Brain microvascular endothelial cell (primary cell): Measurements from ENCODE around the gene FHDC1.

Experiments used
- DNase-seq: peaks from one replicate; pipeline ENCODE4 v3.0.0-alpha.2; 2020
- H3K27ac ChIP-seq: fragments of 250-450 bp; sonication (Bioruptor Pico); 2 replicates; pipeline ENCODE4 v1.5.1; 2020; ENCODE audit warnings: mild to moderate bottlenecking, moderate library complexity
- H3K27me3 ChIP-seq: fragments of 250-450 bp; sonication (Bioruptor Pico); replicated peaks from 2 replicates; pipeline ENCODE4 v1.5.1; 2020; ENCODE audit warnings: mild to moderate bottlenecking
- H3K36me3 ChIP-seq: fragments of 250-450 bp; sonication (Bioruptor Pico); replicated peaks from 2 replicates; pipeline ENCODE4 v1.5.1; 2020; ENCODE audit warnings: mild to moderate bottlenecking
- H3K4me3 ChIP-seq: 2 replicates; pipeline ENCODE4 v1.5.1; 2011; ENCODE audit warnings: low read depth, mild to moderate bottlenecking, control low read depth, low read length, moderate library complexity
- CTCF ChIP-seq: IDR thresholded peaks from 2 replicates; pipeline ENCODE4 v1.5.1; 2011; ENCODE audit warnings: low read depth, mild to moderate bottlenecking, moderate library complexity, low read length, control low read depth, inconsistent platforms; ENCODE audit errors: missing control alignments
- in situ Hi-C: cut with HindIII; loops from 2 replicates; pipeline ENCODE4 v1.10.0; 2017; ENCODE audit warnings: low sequenced_read_pairs, low pct_ligation_motif_present

Gene FHDC1

GRCh38 chr4:153008578-153009199, 72.6 kb downstream of the FHDC1 start:
- H3K27ac ChIP-seq = no peak overlapping the region
- no peaks in the 10 kb centered on the region for H3K27me3 ChIP-seq
- DNase-seq = no peak
- TF ChIP-seq CTCF = no peak
- no peaks in the 10 kb centered on the region for H3K36me3 ChIP-seq
- in situ Hi-C loops = no loop called here
- no peak overlapping the region for H3K4me3 ChIP-seq

GRCh38 chr4:153010146-153010545, 74.0 kb downstream of the FHDC1 start:
- no peak for TF ChIP-seq CTCF
- no peak for DNase-seq
- H3K36me3 ChIP-seq = no peaks in the 10 kb centered on the region
- no peaks in the 10 kb centered on the region for H3K27me3 ChIP-seq
- no peak overlapping the region for H3K4me3 ChIP-seq
- H3K27ac ChIP-seq = no peak overlapping the region
- in situ Hi-C loops = no loop called here

- H3K4me3 ChIP-seq = no peak overlapping the region
- no peak overlapping the region for H3K27ac ChIP-seq
- DNase-seq = no peak
- H3K27me3 ChIP-seq = no peaks in the 10 kb centered on the region
- no peaks in the 10 kb centered on the region for H3K36me3 ChIP-seq
- TF ChIP-seq CTCF = no peak
- in situ Hi-C loops = no loop called here
Measured at GRCh38 chr4:153013202-153013977, 77.3 kb downstream of the FHDC1 start.

GRCh38 chr4:153014460-153014859, 78.3 kb downstream of the FHDC1 start:
- Histone ChIP-seq H3K27ac (no peak overlapping the region), H3K36me3 (no peaks in the 10 kb centered on the region), H3K4me3 (no peak overlapping the region), H3K27me3 (no peaks in the 10 kb centered on the region)
- in situ Hi-C loops = no loop called here
- TF ChIP-seq CTCF = no peak
- DNase-seq = peak; percentile 24

GRCh38 chr4:153016592-153016991, 80.5 kb downstream of the FHDC1 start:
- no peak for TF ChIP-seq CTCF
- in situ Hi-C loops = no loop called here
- H3K36me3 ChIP-seq = no peaks in the 10 kb centered on the region
- H3K4me3 ChIP-seq = no peak overlapping the region
- H3K27me3 ChIP-seq = no peaks in the 10 kb centered on the region
- H3K27ac ChIP-seq = no peak overlapping the region
- no peak for DNase-seq
